SK-N-SH treated with all-trans-retinoic acid at 6 μM for 48 hours (cell line): ENCODE results near the gene AGBL1.

ENCODE experiments used
- ATAC-seq: fragments of 200-7000 bp; cut with Tn5 transposase; 3 replicates; pipeline ENCODE4 v1.9.1; 2020; ENCODE audit warnings: mild to moderate bottlenecking, moderate library complexity
- ARNTL ChIP-seq: fragments of 450-650 bp; formaldehyde crosslinking; IDR thresholded peaks from 2 replicates; pipeline ENCODE4 v1.5.0; 2020; ENCODE audit warnings: low read depth, mild to moderate bottlenecking, moderate library complexity, borderline replicate concordance
- CSDC2 ChIP-seq: fragments of 250-450 bp; sonication (Bioruptor Pico); IDR thresholded peaks from 2 replicates; pipeline ENCODE4 v1.5.0; 2020; ENCODE audit warnings: mild to moderate bottlenecking, moderate library complexity
- ESRRG ChIP-seq: fragments of 250-450 bp; sonication (Bioruptor Pico); IDR thresholded peaks from 2 replicates; pipeline ENCODE4 v1.6.1; 2021; ENCODE audit warnings: mild to moderate bottlenecking
- GLIS3 ChIP-seq: fragments of 250-450 bp; sonication (Bioruptor Pico); IDR thresholded peaks from 2 replicates; pipeline ENCODE4 v1.5.0; 2020; ENCODE audit warnings: mild to moderate bottlenecking, moderate library complexity
- ISL1 ChIP-seq: fragments of 250-450 bp; sonication (Bioruptor Pico); IDR thresholded peaks from 2 replicates; pipeline ENCODE4 v2.1.2; 2022; ENCODE audit warnings: mild to moderate bottlenecking, moderate library complexity
- OSR1 ChIP-seq: fragments of 250-450 bp; sonication (Bioruptor Pico); IDR thresholded peaks from 2 replicates; pipeline ENCODE4 v1.8.0; 2022; ENCODE audit warnings: moderate library complexity, mild to moderate bottlenecking, inconsistent platforms
- PPARA ChIP-seq: fragments of 250-450 bp; sonication (Bioruptor Pico); IDR thresholded peaks from 2 replicates; pipeline ENCODE4 v1.5.0; 2020; ENCODE audit warnings: mild to moderate bottlenecking, borderline replicate concordance
- RARB ChIP-seq: fragments of 250-450 bp; sonication (Bioruptor Pico); IDR thresholded peaks from 2 replicates; pipeline ENCODE4 v1.8.0; 2021; ENCODE audit warnings: mild to moderate bottlenecking, moderate library complexity
- SNAI2 ChIP-seq: fragments of 250-450 bp; sonication (Bioruptor Pico); IDR thresholded peaks from 2 replicates; pipeline ENCODE4 v1.5.0; 2020; ENCODE audit warnings: mild to moderate bottlenecking, moderate library complexity
- TCF4 ChIP-seq: fragments of 250-450 bp; sonication (Bioruptor Pico); IDR thresholded peaks from 2 replicates; pipeline ENCODE4 v1.8.0; 2021; ENCODE audit warnings: mild to moderate bottlenecking, moderate library complexity, borderline replicate concordance
- TOX ChIP-seq: fragments of 250-450 bp; sonication (Bioruptor Pico); IDR thresholded peaks from 2 replicates; pipeline ENCODE4 v1.8.0; 2021; ENCODE audit warnings: mild to moderate bottlenecking, moderate library complexity, borderline replicate concordance
- ZFP3 ChIP-seq: fragments of 250-450 bp; sonication (Bioruptor Pico); IDR thresholded peaks from 2 replicates; pipeline ENCODE4 v1.5.0; 2020; ENCODE audit warnings: mild to moderate bottlenecking, moderate library complexity
- ZFP30 ChIP-seq: fragments of 450-650 bp; formaldehyde crosslinking; IDR thresholded peaks from 2 replicates; pipeline ENCODE4 v1.5.0; 2022; ENCODE audit warnings: mild to moderate bottlenecking, moderate library complexity
- ZNF565 ChIP-seq: fragments of 450-650 bp; formaldehyde crosslinking; conservative IDR thresholded peaks from 2 replicates; pipeline ENCODE4 v1.5.0; 2020; ENCODE audit warnings: low read depth, mild to moderate bottlenecking, moderate library complexity
- ZNF8 ChIP-seq: fragments of 450-650 bp; formaldehyde crosslinking; IDR thresholded peaks from 2 replicates; pipeline ENCODE4 v1.5.0; 2020; ENCODE audit warnings: mild to moderate bottlenecking, moderate library complexity
- TF ChIP-seq, protein P1 (sequence below): fragments of 250-450 bp; sonication (Bioruptor Pico); IDR thresholded peaks from 2 replicates; pipeline ENCODE4 v1.5.0; 2020; ENCODE audit warnings: mild to moderate bottlenecking, moderate library complexity
- TF ChIP-seq, protein P2 (sequence below): fragments of 250-450 bp; sonication (Bioruptor Pico); IDR thresholded peaks from 2 replicates; pipeline ENCODE4 v1.5.1; 2020; ENCODE audit warnings: low read depth, mild to moderate bottlenecking, moderate library complexity
- TF ChIP-seq, protein P3 (sequence below): fragments of 250-450 bp; sonication (Bioruptor Pico); IDR thresholded peaks from 2 replicates; pipeline ENCODE4 v1.8.0; 2020; ENCODE audit warnings: mild to moderate bottlenecking, moderate library complexity, borderline replicate concordance
- TF ChIP-seq, protein P4 (sequence below): fragments of 250-450 bp; sonication (Bioruptor Pico); IDR thresholded peaks from 2 replicates; pipeline ENCODE4 v1.5.1; 2021; ENCODE audit warnings: mild to moderate bottlenecking, moderate library complexity
- TF ChIP-seq, protein P5 (sequence below): fragments of 250-450 bp; sonication (Bioruptor Pico); IDR thresholded peaks from 2 replicates; pipeline ENCODE4 v1.8.0; 2021; ENCODE audit warnings: low read depth, mild to moderate bottlenecking, moderate library complexity, borderline replicate concordance

Gene AGBL1

DNA sequence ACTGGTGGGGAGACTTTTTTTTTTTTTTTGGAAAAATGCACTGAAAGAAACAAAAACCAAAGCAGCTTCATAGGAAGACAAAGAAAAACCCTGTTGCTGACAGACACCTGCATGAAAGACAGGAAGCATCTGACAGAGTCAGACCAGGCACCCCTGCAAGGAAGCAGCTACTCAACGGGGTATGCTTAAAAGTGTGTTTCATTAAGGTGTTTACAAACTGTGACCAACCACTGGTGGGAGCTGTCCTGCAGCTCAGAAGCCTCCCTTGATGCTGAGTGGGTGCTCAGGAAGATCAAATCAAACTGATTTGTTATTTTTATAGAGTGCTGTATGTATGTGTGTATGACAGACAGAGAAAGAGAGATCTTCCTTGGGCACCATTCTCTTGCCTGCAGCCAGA, 34.7 kb upstream of the AGBL1 start:
- ATAC-seq, result no peak; the same call in 2 of the 3 replicates
- TF ChIP-seq TCF4 (CRISPR knock-in tag) (no peak), ARNTL (CRISPR knock-in tag) (no peak), RARB (no peak), SNAI2 (no peak), ISL1 (CRISPR knock-in tag) (no peak), ZFP30 (CRISPR knock-in tag) (no peak), PPARA (CRISPR knock-in tag) (no peak), ZFP3 (no peak)
- TF ChIP-seq, protein P1, sequence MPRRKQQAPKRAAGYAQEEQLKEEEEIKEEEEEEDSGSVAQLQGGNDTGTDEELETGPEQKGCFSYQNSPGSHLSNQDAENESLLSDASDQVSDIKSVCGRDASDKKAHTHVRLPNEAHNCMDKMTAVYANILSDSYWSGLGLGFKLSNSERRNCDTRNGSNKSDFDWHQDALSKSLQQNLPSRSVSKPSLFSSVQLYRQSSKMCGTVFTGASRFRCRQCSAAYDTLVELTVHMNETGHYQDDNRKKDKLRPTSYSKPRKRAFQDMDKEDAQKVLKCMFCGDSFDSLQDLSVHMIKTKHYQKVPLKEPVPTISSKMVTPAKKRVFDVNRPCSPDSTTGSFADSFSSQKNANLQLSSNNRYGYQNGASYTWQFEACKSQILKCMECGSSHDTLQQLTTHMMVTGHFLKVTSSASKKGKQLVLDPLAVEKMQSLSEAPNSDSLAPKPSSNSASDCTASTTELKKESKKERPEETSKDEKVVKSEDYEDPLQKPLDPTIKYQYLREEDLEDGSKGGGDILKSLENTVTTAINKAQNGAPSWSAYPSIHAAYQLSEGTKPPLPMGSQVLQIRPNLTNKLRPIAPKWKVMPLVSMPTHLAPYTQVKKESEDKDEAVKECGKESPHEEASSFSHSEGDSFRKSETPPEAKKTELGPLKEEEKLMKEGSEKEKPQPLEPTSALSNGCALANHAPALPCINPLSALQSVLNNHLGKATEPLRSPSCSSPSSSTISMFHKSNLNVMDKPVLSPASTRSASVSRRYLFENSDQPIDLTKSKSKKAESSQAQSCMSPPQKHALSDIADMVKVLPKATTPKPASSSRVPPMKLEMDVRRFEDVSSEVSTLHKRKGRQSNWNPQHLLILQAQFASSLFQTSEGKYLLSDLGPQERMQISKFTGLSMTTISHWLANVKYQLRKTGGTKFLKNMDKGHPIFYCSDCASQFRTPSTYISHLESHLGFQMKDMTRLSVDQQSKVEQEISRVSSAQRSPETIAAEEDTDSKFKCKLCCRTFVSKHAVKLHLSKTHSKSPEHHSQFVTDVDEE, result no peak
- TF ChIP-seq, protein P2, sequence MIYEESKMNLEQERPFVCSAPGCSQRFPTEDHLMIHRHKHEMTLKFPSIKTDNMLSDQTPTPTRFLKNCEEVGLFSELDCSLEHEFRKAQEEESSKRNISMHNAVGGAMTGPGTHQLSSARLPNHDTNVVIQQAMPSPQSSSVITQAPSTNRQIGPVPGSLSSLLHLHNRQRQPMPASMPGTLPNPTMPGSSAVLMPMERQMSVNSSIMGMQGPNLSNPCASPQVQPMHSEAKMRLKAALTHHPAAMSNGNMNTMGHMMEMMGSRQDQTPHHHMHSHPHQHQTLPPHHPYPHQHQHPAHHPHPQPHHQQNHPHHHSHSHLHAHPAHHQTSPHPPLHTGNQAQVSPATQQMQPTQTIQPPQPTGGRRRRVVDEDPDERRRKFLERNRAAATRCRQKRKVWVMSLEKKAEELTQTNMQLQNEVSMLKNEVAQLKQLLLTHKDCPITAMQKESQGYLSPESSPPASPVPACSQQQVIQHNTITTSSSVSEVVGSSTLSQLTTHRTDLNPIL (CRISPR knock-in tag), result no peak
- TF ChIP-seq, protein P3, sequence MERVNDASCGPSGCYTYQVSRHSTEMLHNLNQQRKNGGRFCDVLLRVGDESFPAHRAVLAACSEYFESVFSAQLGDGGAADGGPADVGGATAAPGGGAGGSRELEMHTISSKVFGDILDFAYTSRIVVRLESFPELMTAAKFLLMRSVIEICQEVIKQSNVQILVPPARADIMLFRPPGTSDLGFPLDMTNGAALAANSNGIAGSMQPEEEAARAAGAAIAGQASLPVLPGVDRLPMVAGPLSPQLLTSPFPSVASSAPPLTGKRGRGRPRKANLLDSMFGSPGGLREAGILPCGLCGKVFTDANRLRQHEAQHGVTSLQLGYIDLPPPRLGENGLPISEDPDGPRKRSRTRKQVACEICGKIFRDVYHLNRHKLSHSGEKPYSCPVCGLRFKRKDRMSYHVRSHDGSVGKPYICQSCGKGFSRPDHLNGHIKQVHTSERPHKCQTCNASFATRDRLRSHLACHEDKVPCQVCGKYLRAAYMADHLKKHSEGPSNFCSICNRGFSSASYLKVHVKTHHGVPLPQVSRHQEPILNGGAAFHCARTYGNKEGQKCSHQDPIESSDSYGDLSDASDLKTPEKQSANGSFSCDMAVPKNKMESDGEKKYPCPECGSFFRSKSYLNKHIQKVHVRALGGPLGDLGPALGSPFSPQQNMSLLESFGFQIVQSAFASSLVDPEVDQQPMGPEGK (CRISPR knock-in tag), result no peak

DNA sequence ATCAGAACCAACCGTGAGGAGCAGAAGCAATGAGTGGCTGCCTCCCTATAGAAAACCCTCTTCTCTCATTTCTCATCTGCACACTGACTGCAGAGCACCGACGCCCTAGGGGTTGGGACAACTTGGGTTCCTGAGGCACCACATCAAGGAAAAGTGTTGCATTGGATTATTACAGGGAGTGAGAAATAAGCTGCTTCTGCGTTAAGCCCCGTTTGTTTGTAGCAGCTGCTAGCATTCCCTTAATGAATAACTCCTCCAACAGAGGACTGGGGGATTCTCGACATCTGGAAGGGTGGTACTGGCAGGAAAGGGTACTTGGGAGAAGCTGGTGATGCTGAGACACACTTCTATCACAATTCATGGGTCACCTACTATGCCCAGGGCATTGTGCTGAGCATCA, 25.3 kb upstream of the AGBL1 start:
- TF ChIP-seq OSR1 (CRISPR knock-in tag), result no peak
- no peak for TF ChIP-seq ARNTL (CRISPR knock-in tag)
- TF ChIP-seq, protein P2 (CRISPR knock-in tag), result no peak
- TF ChIP-seq ZNF565, result no peak
- no peak for TF ChIP-seq ESRRG (CRISPR knock-in tag)
- no peak for TF ChIP-seq ZNF8 (CRISPR knock-in tag)
- no peak for TF ChIP-seq TOX (CRISPR knock-in tag)
- no peak for ATAC-seq

DNA sequence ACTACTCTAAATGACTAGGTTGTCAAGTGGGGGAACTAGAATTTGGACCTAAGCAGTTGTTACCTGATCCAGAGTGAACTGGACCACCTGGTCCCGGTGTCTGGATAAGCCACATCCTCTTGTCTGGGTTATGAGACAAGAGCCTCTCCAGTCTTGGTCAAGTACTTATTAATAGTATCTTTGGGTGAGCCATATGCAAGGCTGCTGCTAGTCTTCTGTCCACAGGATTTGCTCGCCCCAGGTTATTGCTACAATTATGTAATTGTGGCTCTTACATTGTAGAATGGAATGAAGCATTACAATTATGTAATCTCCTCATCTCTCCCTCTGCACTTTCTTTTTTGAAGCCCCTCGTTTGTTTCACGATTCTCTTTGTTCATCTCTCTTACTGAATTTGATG, 24.0 kb upstream of the AGBL1 start:
- TF ChIP-seq, protein P4, sequence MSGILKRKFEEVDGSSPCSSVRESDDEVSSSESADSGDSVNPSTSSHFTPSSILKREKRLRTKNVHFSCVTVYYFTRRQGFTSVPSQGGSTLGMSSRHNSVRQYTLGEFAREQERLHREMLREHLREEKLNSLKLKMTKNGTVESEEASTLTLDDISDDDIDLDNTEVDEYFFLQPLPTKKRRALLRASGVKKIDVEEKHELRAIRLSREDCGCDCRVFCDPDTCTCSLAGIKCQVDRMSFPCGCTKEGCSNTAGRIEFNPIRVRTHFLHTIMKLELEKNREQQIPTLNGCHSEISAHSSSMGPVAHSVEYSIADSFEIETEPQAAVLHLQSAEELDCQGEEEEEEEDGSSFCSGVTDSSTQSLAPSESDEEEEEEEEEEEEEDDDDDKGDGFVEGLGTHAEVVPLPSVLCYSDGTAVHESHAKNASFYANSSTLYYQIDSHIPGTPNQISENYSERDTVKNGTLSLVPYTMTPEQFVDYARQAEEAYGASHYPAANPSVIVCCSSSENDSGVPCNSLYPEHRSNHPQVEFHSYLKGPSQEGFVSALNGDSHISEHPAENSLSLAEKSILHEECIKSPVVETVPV, result no peak
- TF ChIP-seq PPARA (CRISPR knock-in tag) (no peak), OSR1 (CRISPR knock-in tag) (no peak), CSDC2 (CRISPR knock-in tag) (no peak), ZNF565 (no peak), ZNF8 (CRISPR knock-in tag) (no peak), GLIS3 (no peak)
- TF ChIP-seq, protein P2 (CRISPR knock-in tag), result no peak
- TF ChIP-seq, protein P5, sequence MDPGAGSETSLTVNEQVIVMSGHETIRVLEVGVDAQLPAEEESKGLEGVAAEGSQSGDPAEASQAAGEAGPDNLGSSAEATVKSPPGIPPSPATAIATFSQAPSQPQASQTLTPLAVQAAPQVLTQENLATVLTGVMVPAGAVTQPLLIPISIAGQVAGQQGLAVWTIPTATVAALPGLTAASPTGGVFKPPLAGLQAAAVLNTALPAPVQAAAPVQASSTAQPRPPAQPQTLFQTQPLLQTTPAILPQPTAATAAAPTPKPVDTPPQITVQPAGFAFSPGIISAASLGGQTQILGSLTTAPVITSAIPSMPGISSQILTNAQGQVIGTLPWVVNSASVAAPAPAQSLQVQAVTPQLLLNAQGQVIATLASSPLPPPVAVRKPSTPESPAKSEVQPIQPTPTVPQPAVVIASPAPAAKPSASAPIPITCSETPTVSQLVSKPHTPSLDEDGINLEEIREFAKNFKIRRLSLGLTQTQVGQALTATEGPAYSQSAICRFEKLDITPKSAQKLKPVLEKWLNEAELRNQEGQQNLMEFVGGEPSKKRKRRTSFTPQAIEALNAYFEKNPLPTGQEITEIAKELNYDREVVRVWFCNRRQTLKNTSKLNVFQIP (CRISPR knock-in tag), result no peak
- TF ChIP-seq, protein P1, result no peak
- TF ChIP-seq, all 23 proteins: peak for 0
- no peak for ATAC-seq
